Activated naive CD4-positive, alpha-beta T cell treated with anti-CD3 and anti-CD28 coated beads for 36 hours (primary cell): ENCODE measurements around the gene ADGRV1. TPM values are rescaled to one million over a fixed set of nuclear protein-coding genes. Genes with fewer than 3 reads are reported as not detected.

ENCODE experiments used
- CTCF ChIA-PET: fragments of 350-600 bp; sonication (Branson Sonifier 250); formaldehyde crosslinking; loops from one replicate; lab custom pipeline; 2021; ENCODE audit warnings: antibody characterized with exemption; lab: Charles Lee
- DNase-seq: peaks from one replicate; pipeline ENCODE4 v3.0.0-alpha.2; 2020
- H3K27ac Mint-ChIP-seq: one replicate; pipeline ENCODE4 v1.8.0; 2021; ENCODE audit warnings: mild to moderate bottlenecking, mixed read lengths
- H3K27me3 Mint-ChIP-seq: one replicate; pipeline ENCODE4 v1.8.0; 2021; ENCODE audit warnings: low read depth, mixed read lengths
- H3K36me3 Mint-ChIP-seq: one replicate; pipeline ENCODE4 v1.8.0; 2021; ENCODE audit warnings: low read depth, mixed read lengths
- H3K4me1 Mint-ChIP-seq: one replicate; pipeline ENCODE4 v1.8.0; 2021; ENCODE audit warnings: low read depth, mixed read lengths
- H3K4me3 Mint-ChIP-seq: one replicate; pipeline ENCODE4 v1.8.0; 2021; ENCODE audit warnings: mild to moderate bottlenecking, moderate library complexity, mixed read lengths
- H3K9me3 Mint-ChIP-seq: one replicate; pipeline ENCODE4 v1.8.0; 2021; ENCODE audit warnings: mixed read lengths
- intact Hi-C: fragments of 100-400 bp; cut with micrococcal nuclease; formaldehyde crosslinking; loops from one replicate; pipeline ENCODE4 v1.15.1; 2023
- total RNA-seq, 2 experiments: library from RNA; stranded (reverse); gene quantifications; one replicate each; pipeline ENCODE4 v1.2.3, GENCODE V29; 2021

ADGRV1 gene
- total RNA-seq, 2 experiments from 2014 or later = not detected

DNA sequence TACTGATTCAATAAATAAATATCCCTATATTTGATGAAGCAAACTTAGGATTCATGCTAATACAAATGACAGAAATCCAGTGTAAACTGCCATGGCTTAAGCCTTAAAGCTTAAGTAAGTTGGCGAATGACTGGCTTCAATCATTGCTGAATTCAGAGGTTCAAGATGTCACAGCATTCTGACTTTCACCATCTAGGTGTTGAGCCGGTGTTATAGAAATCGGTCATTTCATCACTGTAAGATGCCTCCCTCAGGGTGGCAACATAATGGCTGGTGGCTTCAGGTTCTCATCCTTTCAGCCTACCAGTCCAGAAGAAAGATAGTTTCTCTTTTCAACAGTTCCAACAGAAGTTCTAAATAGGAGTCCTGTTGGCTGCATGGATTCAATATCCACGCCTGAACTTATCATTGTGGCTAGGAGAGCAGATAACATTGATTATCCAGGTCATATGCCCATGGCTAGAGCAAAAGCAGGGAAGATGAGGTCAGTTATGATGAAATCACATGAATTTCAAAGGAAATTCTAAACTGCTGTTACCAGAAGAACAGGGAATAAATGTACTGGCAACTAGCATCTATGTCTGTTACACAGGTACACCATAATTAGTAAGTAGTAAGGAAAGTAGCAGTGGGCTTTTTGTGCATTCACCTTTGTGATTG, 460.2 kb downstream of the ADGRV1 start:
- DNase-seq = no peak
- CTCF ChIA-PET = interaction anchor here (0.5 kb wide), 1 partner anchor 104 kb away, joined by 3 read pairs; no protein-coding TSS in a partner anchor
- H3K4me3 Mint-ChIP-seq = no peak overlapping the region
- H3K27ac Mint-ChIP-seq = no peak overlapping the region
- peaks cover 2% of the 10 kb centered on the region for H3K9me3 Mint-ChIP-seq
- intact Hi-C loops = no loop called here
- H3K4me1 Mint-ChIP-seq = no peaks in the 10 kb centered on the region
- H3K27me3 Mint-ChIP-seq = peaks cover 10% of the 10 kb centered on the region
- no peaks in the 10 kb centered on the region for H3K36me3 Mint-ChIP-seq

DNA sequence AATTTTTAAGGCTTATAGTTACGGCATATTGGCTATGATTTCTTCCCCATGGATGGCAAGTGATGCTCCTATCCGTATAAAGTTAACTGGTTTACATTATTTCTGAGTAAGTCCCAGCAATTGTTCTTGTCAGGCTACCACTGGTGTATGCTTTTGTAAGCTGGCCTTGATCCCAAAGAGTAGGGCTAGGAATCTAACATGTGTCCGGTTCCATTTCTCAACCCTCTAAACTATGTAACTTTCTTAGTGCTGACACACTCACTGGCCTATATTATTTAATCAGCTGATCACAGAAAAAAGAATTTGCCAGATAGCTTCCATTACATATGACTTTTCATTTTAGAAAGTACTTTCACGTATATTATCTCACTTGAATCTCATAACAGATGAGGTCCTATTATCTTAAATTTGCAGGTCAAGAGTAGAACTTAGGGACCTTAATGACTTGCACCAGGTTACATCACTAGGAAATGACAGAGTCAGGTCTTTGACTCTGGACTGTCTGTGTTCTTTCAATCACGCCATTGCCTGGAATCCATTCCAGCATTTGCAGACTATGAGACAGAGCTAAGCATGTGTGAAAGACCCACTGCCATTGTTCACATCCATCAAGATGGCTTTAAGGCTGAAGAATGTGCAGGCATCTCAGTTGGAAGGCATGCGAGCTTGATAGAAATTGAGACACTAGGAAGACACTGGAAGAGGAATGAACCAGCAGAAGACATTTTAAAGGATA, 461.6 kb downstream of the ADGRV1 start:
- CTCF ChIA-PET = interaction anchor here (0.6 kb wide), 1 partner anchor 8 kb away, joined by 3 read pairs; no protein-coding TSS in a partner anchor
- no peaks in the 10 kb centered on the region for H3K9me3 Mint-ChIP-seq
- peaks cover 8% of the 10 kb centered on the region for H3K27me3 Mint-ChIP-seq
- intact Hi-C loops = no loop called here
- no peaks in the 10 kb centered on the region for H3K36me3 Mint-ChIP-seq
- no peak overlapping the region for H3K4me3 Mint-ChIP-seq
- H3K4me1 Mint-ChIP-seq = no peaks in the 10 kb centered on the region
- DNase-seq = no peak
- no peak overlapping the region for H3K27ac Mint-ChIP-seq

- Mint-ChIP-seq H3K36me3 (no peaks in the 10 kb centered on the region), H3K9me3 (no peaks in the 10 kb centered on the region), H3K27ac (no peak overlapping the region), H3K4me1 (no peaks in the 10 kb centered on the region), H3K27me3 (peaks cover 8% of the 10 kb centered on the region), H3K4me3 (no peak overlapping the region)
- no peak for DNase-seq
- intact Hi-C loops = no loop called here
- CTCF ChIA-PET = interaction anchor here (0.6 kb wide), 1 partner anchor 90 kb away, joined by 3 read pairs; no protein-coding TSS in a partner anchor
These were observed 463.9 kb downstream of the ADGRV1 start for GRCh38 chr5:91022518-91022917.

DNA sequence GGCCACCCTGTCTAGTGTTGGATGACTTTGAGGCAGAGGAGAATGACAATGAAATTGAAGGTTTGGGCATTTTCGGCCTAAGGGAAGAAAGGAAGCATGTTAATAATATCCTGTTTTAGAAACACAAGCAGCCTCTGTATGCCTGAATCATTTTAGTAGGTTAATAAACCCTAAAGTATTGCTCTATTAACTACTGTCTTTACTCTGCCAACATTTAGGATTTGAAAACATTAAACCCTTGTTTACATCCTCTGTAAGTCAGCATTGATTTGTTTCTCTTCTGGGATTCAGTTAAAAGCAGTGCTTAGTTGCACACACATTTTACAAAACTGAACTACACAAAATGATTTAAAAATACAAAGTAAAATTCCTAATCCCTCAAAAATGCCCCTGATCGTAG, 465.6 kb downstream of the ADGRV1 start:
- intact Hi-C loops = no loop called here
- Mint-ChIP-seq H3K36me3 (no peaks in the 10 kb centered on the region), H3K4me3 (no peak overlapping the region), H3K27me3 (peaks cover 13% of the 10 kb centered on the region), H3K9me3 (no peaks in the 10 kb centered on the region), H3K27ac (no peak overlapping the region), H3K4me1 (no peaks in the 10 kb centered on the region)
- no peak for DNase-seq
- CTCF ChIA-PET = no interaction called here

DNA sequence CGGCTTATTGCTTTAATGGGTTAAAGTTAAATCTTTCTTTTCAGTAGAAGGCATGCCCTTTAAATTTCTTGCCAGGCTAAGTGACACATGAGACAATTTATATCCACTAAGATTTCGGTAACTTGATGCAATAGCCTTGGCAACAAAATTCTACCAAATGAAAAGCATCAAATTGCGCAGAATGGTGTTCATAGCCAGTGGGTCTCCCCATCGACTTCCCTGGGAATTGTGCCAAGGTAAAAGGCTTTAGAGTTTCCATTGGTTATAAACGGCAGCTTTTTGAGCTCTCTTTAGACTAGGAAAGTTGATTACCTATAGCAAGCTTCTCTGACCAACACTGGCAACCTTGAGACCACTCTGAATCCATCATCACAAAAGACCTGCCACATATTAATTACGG, 466.1 kb downstream of the ADGRV1 start:
- intact Hi-C loops = no loop called here
- Mint-ChIP-seq H3K27ac (no peak overlapping the region), H3K4me1 (no peaks in the 10 kb centered on the region), H3K27me3 (peaks cover 13% of the 10 kb centered on the region), H3K4me3 (no peak overlapping the region), H3K36me3 (no peaks in the 10 kb centered on the region), H3K9me3 (no peaks in the 10 kb centered on the region)
- CTCF ChIA-PET = no interaction called here
- DNase-seq = no peak

- Mint-ChIP-seq H3K36me3 (no peaks in the 10 kb centered on the region), H3K27me3 (peaks cover 13% of the 10 kb centered on the region), H3K27ac (no peak overlapping the region), H3K4me1 (no peaks in the 10 kb centered on the region), H3K4me3 (no peak overlapping the region), H3K9me3 (no peaks in the 10 kb centered on the region)
- no peak for DNase-seq
- CTCF ChIA-PET = no interaction called here
- intact Hi-C loops = no loop called here
These were observed 466.9 kb downstream of the ADGRV1 start for GRCh38 chr5:91025449-91025848.

DNA sequence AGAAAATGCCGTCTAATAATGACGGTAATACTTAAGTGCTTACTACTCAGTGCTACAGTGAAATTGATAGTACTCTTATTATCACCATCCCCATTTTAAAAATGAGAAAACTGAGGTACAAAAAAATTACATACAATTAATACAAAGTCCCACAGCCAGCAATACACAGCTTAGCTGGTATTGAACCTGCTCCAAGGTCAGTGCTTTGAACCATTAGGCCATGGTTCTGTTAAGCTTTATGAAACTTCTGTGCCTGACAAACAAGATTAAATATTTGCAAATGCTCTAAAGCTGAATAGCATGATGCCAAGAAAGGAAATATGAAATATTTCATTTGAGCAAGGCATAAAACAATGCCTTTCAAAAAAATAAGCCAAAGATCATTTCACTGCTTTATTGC, 467.4 kb downstream of the ADGRV1 start:
- Mint-ChIP-seq H3K4me3 (no peak overlapping the region), H3K27me3 (peaks cover 13% of the 10 kb centered on the region), H3K27ac (no peak overlapping the region), H3K36me3 (no peaks in the 10 kb centered on the region), H3K4me1 (no peaks in the 10 kb centered on the region), H3K9me3 (no peaks in the 10 kb centered on the region)
- no peak for DNase-seq
- CTCF ChIA-PET = no interaction called here
- intact Hi-C loops = no loop called here

DNA sequence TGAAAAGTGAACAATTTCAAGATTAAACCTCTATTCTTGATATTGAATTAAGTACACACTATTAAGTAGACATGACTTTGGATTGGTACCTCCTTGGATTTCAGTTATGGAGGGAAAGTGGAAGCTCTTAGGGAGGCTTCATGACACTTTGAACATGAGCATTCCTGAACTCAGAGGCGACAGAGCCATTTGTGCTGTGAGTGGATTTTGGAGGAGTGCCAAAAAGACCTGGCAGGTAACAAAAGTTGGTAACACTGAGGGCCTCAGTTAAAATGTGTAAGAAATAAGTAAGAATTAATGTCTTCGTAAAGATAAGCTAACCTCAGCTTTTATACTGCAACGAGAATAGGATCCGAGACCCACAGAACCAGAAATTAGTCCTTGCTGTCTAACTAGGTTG, 467.9 kb downstream of the ADGRV1 start:
- Mint-ChIP-seq H3K36me3 (no peaks in the 10 kb centered on the region), H3K9me3 (no peaks in the 10 kb centered on the region), H3K27ac (no peak overlapping the region), H3K4me1 (no peaks in the 10 kb centered on the region), H3K4me3 (no peak overlapping the region), H3K27me3 (peaks cover 13% of the 10 kb centered on the region)
- CTCF ChIA-PET = interaction anchor here (0.7 kb wide), 1 partner anchor 30 kb away, joined by 3 read pairs; no protein-coding TSS in a partner anchor
- intact Hi-C loops = no loop called here
- no peak for DNase-seq

DNA sequence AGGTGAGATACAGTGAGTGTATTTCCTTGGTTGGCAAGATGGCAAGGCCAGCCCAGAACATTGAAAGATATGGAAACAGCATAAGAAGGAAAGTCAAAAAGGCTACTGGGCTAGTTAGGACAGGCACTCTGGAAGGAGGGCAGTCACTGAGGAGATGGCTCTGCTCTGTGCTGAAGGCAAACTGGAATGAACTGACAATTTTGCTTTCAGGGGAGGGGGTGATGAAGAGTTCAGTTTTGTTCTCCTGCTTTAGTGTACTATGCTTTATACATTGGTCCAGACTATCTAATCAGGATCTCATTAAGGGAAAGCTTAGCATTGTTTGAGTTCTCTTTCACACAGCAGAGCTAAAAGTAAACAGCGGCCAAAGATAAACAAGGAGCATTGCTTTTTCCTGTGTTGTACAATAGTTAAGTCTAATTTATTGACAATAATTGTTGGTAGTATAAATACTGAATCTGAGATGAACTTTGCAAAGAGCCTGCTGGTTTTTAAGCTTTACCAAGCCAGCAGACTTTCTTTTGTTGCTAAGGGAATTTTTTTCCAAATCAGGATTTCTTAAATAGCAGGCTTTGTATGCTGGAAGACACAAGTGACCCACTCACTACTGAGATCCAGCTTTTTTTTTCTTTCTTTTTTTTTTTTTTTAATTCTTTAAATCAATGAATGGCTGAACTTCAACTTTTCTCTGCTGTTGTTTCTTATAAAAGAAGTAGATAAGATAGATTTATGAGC, 469.0 kb downstream of the ADGRV1 start:
- H3K9me3 Mint-ChIP-seq = no peaks in the 10 kb centered on the region
- CTCF ChIA-PET = interaction anchor here (0.7 kb wide), 1 partner anchor 66 kb away, joined by 3 read pairs; no protein-coding TSS in a partner anchor
- H3K4me1 Mint-ChIP-seq = no peaks in the 10 kb centered on the region
- H3K4me3 Mint-ChIP-seq = no peak overlapping the region
- intact Hi-C loops = no loop called here
- no peak overlapping the region for H3K27ac Mint-ChIP-seq
- DNase-seq = no peak
- H3K36me3 Mint-ChIP-seq = no peaks in the 10 kb centered on the region
- peaks cover 13% of the 10 kb centered on the region for H3K27me3 Mint-ChIP-seq

GRCh38 chr5:91028499-91028956, 469.9 kb downstream of the ADGRV1 start:
- Mint-ChIP-seq H3K4me1 (no peaks in the 10 kb centered on the region), H3K36me3 (no peaks in the 10 kb centered on the region), H3K27me3 (peaks cover 13% of the 10 kb centered on the region), H3K9me3 (no peaks in the 10 kb centered on the region), H3K4me3 (no peak overlapping the region), H3K27ac (no peak overlapping the region)
- CTCF ChIA-PET = no interaction called here
- no peak for DNase-seq
- intact Hi-C loops = no loop called here

DNA sequence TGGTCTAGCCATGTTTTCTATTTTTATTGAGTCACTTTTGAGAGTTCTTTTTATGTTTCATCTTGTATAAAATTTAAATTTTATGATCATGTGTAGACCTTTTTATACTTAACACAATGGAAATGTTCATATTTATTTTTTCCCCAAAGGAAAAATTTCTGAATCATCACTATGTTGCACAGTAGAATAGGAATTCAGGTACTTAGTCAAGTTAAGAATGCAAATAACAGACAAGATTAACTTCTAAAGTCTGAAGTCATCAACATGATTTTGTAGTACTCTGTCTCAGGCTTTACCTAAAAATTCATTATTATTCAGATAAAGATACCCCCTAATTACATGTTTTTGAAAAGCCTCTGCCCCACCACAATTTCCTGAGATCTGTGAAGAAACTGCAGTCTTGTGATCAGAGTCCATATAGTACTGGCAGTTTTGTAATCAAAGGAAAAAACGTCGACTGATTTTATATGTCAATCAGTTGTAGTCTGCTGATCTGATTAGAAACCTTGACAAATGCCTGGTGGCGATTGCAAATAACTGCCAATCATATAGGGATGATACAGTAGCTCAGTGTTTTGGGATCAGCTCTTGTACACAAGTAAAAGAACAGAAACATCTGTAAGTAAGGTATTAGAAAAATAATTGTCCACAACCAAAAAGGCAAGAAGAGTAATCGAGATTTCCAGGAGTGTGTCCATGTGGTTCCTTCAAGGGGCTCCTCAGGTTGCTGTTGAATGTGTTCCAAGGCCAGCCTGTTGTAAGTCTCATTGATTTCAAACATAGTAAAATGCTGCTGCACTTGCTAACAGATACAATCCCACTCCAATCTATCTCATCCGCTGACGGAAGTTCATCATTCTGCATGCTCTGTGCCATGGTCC, 472.2 kb downstream of the ADGRV1 start:
- intact Hi-C loops = no loop called here
- Mint-ChIP-seq H3K9me3 (no peaks in the 10 kb centered on the region), H3K36me3 (no peaks in the 10 kb centered on the region), H3K27ac (no peak overlapping the region), H3K4me3 (no peak overlapping the region), H3K4me1 (no peaks in the 10 kb centered on the region), H3K27me3 (peaks cover 16% of the 10 kb centered on the region)
- DNase-seq = no peak
- CTCF ChIA-PET = no interaction called here

DNA sequence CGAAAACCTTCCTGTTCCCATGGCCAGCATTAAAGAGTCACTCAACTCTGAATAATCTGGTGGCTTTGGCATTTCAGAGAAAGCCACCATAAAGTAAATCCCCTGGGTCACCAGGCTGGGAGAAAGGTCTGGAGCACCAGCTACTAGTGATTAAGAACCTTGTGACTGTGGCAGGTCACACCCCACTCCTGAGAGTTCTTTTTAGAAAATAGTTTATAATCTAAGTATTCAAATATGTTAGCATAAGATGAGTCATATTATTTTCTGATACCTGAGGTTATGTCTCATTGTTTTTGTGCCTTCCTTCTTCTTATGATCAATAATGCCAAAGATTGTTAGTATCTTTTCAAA, 472.8 kb downstream of the ADGRV1 start:
- no peaks in the 10 kb centered on the region for H3K9me3 Mint-ChIP-seq
- H3K36me3 Mint-ChIP-seq = no peaks in the 10 kb centered on the region
- CTCF ChIA-PET = no interaction called here

More for the DNA sequence above, 472.8 kb downstream of the ADGRV1 start:
- Mint-ChIP-seq H3K4me1 (no peaks in the 10 kb centered on the region), H3K27me3 (peaks cover 16% of the 10 kb centered on the region), H3K4me3 (no peak overlapping the region), H3K27ac (no peak overlapping the region)
- intact Hi-C loops = no loop called here
- DNase-seq = no peak
